Parathyroid adenoma (tissue), 2 donors: ENCODE results near the gene TMEM87A.

Source experiments
- H2AFZ ChIP-seq: fragments of 300-600 bp; sonication (generic); one replicate; pipeline ENCODE4 v1.7.0; 2017; ENCODE audit warnings: antibody characterized with exemption, mild to moderate bottlenecking
- H3K27ac ChIP-seq: fragments of 300-600 bp; sonication (generic); one replicate; pipeline ENCODE4 v1.7.0; 2017
- H3K27me3 ChIP-seq: fragments of 300-600 bp; sonication (generic); one replicate; pipeline ENCODE4 v1.7.0; 2017; ENCODE audit warnings: low read length; ENCODE audit not compliant: control insufficient read depth, insufficient read depth
- H3K36me3 ChIP-seq: fragments of 300-600 bp; sonication (generic); one replicate; pipeline ENCODE4 v1.7.0; 2017; ENCODE audit warnings: low read length; ENCODE audit not compliant: control insufficient read depth, insufficient read depth
- H3K4me1 ChIP-seq: fragments of 300-600 bp; sonication (generic); one replicate; pipeline ENCODE4 v1.7.0; 2017; ENCODE audit warnings: control low read depth
- H3K4me2 ChIP-seq: fragments of 300-600 bp; sonication (generic); one replicate; pipeline ENCODE4 v1.7.0; 2017; ENCODE audit warnings: low read length
- H3K4me3 ChIP-seq: fragments of 300-600 bp; sonication (generic); one replicate; pipeline ENCODE4 v1.7.0; 2017; ENCODE audit warnings: low read depth, low read length
- H3K79me2 ChIP-seq: fragments of 300-600 bp; sonication (generic); one replicate; pipeline ENCODE4 v1.7.0; 2017; ENCODE audit warnings: control low read depth
- H3K9ac ChIP-seq: fragments of 300-600 bp; sonication (generic); one replicate; pipeline ENCODE4 v1.7.0; 2017; ENCODE audit warnings: mild to moderate bottlenecking
- H3K9me3 ChIP-seq: fragments of 300-600 bp; sonication (generic); one replicate; pipeline ENCODE4 v1.7.0; 2017; ENCODE audit warnings: low read length; ENCODE audit not compliant: control insufficient read depth
- CTCF ChIP-seq: fragments of 300-600 bp; sonication (generic); IDR thresholded peaks from one replicate; pipeline ENCODE4 v1.7.0; 2017; ENCODE audit warnings: antibody characterized with exemption, mild to moderate bottlenecking
- donor health status: primary hyperparathyroidism.

The TMEM87A gene

GRCh38 chr15:42267286-42267685 is 5.9 kb downstream of the TMEM87A start:
- Histone ChIP-seq H3K4me3 (no peak overlapping the region), H3K36me3 (no peaks in the 10 kb centered on the region), H3K4me1 (no peaks in the 10 kb centered on the region), H2AFZ (no peak overlapping the region), H3K9me3 (no peaks in the 10 kb centered on the region), H3K9ac (no peak overlapping the region), H3K4me2 (no peak overlapping the region), H3K27me3 (no peaks in the 10 kb centered on the region), H3K27ac (no peak overlapping the region), H3K79me2 (peaks cover 10% of the 10 kb centered on the region)
- TF ChIP-seq CTCF = no peak

- Histone ChIP-seq H3K4me2 (no peak overlapping the region), H3K79me2 (peaks cover 5% of the 10 kb centered on the region), H3K36me3 (no peaks in the 10 kb centered on the region), H3K9me3 (no peaks in the 10 kb centered on the region), H2AFZ (no peak overlapping the region), H3K4me1 (no peaks in the 10 kb centered on the region), H3K27ac (no peak overlapping the region), H3K4me3 (no peak overlapping the region), H3K27me3 (no peaks in the 10 kb centered on the region), H3K9ac (no peak overlapping the region)
- no peak for TF ChIP-seq CTCF
Observed at GRCh38 chr15:42264795-42265194, 8.4 kb downstream of the TMEM87A start.

- no peak for TF ChIP-seq CTCF
- no peaks in the 10 kb centered on the region for H3K36me3 ChIP-seq
- no peak overlapping the region for H3K4me2 ChIP-seq
- H3K79me2 ChIP-seq = peaks cover 2% of the 10 kb centered on the region
- no peak overlapping the region for H2AFZ ChIP-seq
- no peaks in the 10 kb centered on the region for H3K4me1 ChIP-seq
- H3K27ac ChIP-seq = no peak overlapping the region
- H3K9me3 ChIP-seq = no peaks in the 10 kb centered on the region
- no peak overlapping the region for H3K9ac ChIP-seq
- H3K27me3 ChIP-seq = no peaks in the 10 kb centered on the region
- H3K4me3 ChIP-seq = no peak overlapping the region
Observed at GRCh38 chr15:42253300-42253699, 19.9 kb downstream of the TMEM87A start.

GRCh38 chr15:42240823-42241222 is 32.4 kb downstream of the TMEM87A start:
- Histone ChIP-seq H3K36me3 (no peaks in the 10 kb centered on the region), H3K9me3 (no peaks in the 10 kb centered on the region), H3K4me3 (no peak overlapping the region), H3K4me2 (no peak overlapping the region), H3K9ac (no peak overlapping the region), H2AFZ (no peak overlapping the region), H3K27me3 (no peaks in the 10 kb centered on the region), H3K27ac (no peak overlapping the region), H3K79me2 (no peaks in the 10 kb centered on the region), H3K4me1 (no peaks in the 10 kb centered on the region)
- no peak for TF ChIP-seq CTCF

GRCh38 chr15:42239528-42240182 is 33.6 kb downstream of the TMEM87A start:
- Histone ChIP-seq H2AFZ (no peak overlapping the region), H3K79me2 (no peaks in the 10 kb centered on the region), H3K27ac (no peak overlapping the region), H3K9me3 (no peaks in the 10 kb centered on the region), H3K27me3 (no peaks in the 10 kb centered on the region), H3K4me3 (no peak overlapping the region), H3K36me3 (no peaks in the 10 kb centered on the region), H3K9ac (no peak overlapping the region), H3K4me2 (no peak overlapping the region), H3K4me1 (no peaks in the 10 kb centered on the region)
- no peak for TF ChIP-seq CTCF
